ENCODE data around the gene YWHAQ. TPM values are rescaled to one million over a fixed set of nuclear protein-coding genes. Genes with fewer than 3 reads are reported as not detected.

YWHAQ gene
- total and polyA plus RNA-seq, 9 of the 15 experiments (the other 6 are each of a cell fraction or from before 2014, with no cell fraction given) = 63.1 to 359 (median 203) TPM

GRCh38 chr2:9673914-9674481 lies 43.2 kb upstream of the YWHAQ start:
- under 1% methylated on average over 6 of the region's 6 CpGs for WGBS (ENCODE audit: insufficient coverage, low coverage, missing lambda C conversion rate)
- Histone ChIP-seq H3K36me3 (ENCODE audit: control insufficient read depth, insufficient read depth, low read length) (no peaks in the 10 kb centered on the region), H3K9me1 (ENCODE audit: control insufficient read depth, insufficient read depth, low read length) (no peaks in the 10 kb centered on the region), H3K79me2 (ENCODE audit: control insufficient read depth, insufficient read depth, low read length) (no peaks in the 10 kb centered on the region), H3K27ac (ENCODE audit: extremely low read depth, low read depth, low read length) (no peak overlapping the region; the same call in 2 of the 3 replicates), H3K27me3 (ENCODE audit: control insufficient read depth in 2 of 2, insufficient read depth in 2 of 2, low read length in 2 of 2) (no peaks in the 10 kb centered on the region), H2AFZ (ENCODE audit: low read depth, low read length) (0 out of 2 replicates have a peak overlapping the region, but pooled peaks have one; percentile 14), H3K4me2 (ENCODE audit: insufficient read depth, low read length) (peak overlapping the region; percentile 59), H3K4me3 (no peak overlapping the region), H3K9me3 (replicated peaks; ENCODE audit: control insufficient read depth, insufficient read depth, low read depth, low read length) (no peaks in the 10 kb centered on the region), H3K9ac (ENCODE audit: insufficient read depth in 1 of 2, low read depth in 2 of 2, low read length in 2 of 2) (no peak overlapping the region), H3K4me1 (replicated peaks in 1 of 2; ENCODE audit: control insufficient read depth in 2 of 2, insufficient read depth in 2 of 2, low read length in 2 of 2) (peaks cover 0 to 14% of the 10 kb centered on the region in 2 experiments; a peak in 3 of 5 replicates), H4K20me1 (replicated peaks; ENCODE audit: control insufficient read depth, insufficient read depth, low read length) (no peaks in the 10 kb centered on the region)
- BruUV-seq (replicated peaks) = no TSS peak
- ChIA-PET CTCF (ENCODE audit: low intra/inter-chr PET ratio) (no interaction called here), POLR2A (interaction anchor here (0.6 to 1.4 kb wide), 5 partner anchors 11 to 1042 kb away, joined by 3 to 5 read pairs (median 3); partner anchors contain the start of gene YWHAQ)
- FAIRE-seq (peak; percentile 86), ATAC-seq (peak; percentile 91), DNase-seq (ENCODE audit: extremely low read depth in 1 of 4, low spot score in 3 of 4) (peak; percentile 43 to 85 (median 65))
- intact Hi-C loops (cut with micrococcal nuclease) = no loop called here
- in situ Hi-C loops (cut with MboI) = no loop called here
- TF ChIP-seq NFRKB (IDR thresholded peaks at IDR 0.05; ENCODE audit: low read depth) (no peak), ZNF316 (IDR thresholded peaks at IDR 0.05) (peak; percentile 92), TAF1 (IDR thresholded peaks at IDR 0.05; ENCODE audit: control insufficient read depth, extremely low read depth, insufficient read depth, low read length, severe bottlenecking) (peak; percentile 42), ZNF274 (IDR thresholded peaks at IDR 0.05; ENCODE audit: borderline replicate concordance, low read depth, low read length) (no peak), TRIM25 (IDR thresholded peaks at IDR 0.05; ENCODE audit: borderline replicate concordance) (no peak), NCOA6 (IDR thresholded peaks at IDR 0.05) (no peak), MXD1 (CRISPR knock-in tag; IDR thresholded peaks at IDR 0.05; ENCODE audit: borderline replicate concordance, poor library complexity, severe bottlenecking) (no peak), ZBTB1 (CRISPR knock-in tag; IDR thresholded peaks at IDR 0.05; ENCODE audit: borderline replicate concordance, low read depth) (no peak), ATF6 (CRISPR knock-in tag; IDR thresholded peaks at IDR 0.05) (no peak), FOSL1 (tag; conservative IDR thresholded peaks at IDR 0.05) (peak; percentile 34; the same call in 1 of the 2 replicates), MAX (CRISPR knock-in tag; IDR thresholded peaks at IDR 0.05) (no peak), CC2D1A (IDR thresholded peaks at IDR 0.05) (peak; percentile 58; the same call in 1 of the 2 replicates), HMG20B (CRISPR knock-in tag; IDR thresholded peaks at IDR 0.05) (no peak), C11orf30 (IDR thresholded peaks at IDR 0.05; ENCODE audit: low read depth) (peak; percentile 73; the same call in 1 of the 2 replicates), STAT5A (IDR thresholded peaks at IDR 0.05; ENCODE audit: borderline replicate concordance, low read length) (peak; percentile 77), CGGBP1 (CRISPR knock-in tag; IDR thresholded peaks at IDR 0.05) (no peak), MBD2 (IDR thresholded peaks at IDR 0.05; ENCODE audit: borderline replicate concordance, low read depth) (no peak), EP300 (IDR thresholded peaks at IDR 0.05; ENCODE audit: low read length) (peak; percentile 80), SOX6 (IDR thresholded peaks at IDR 0.05) (peak; percentile 89)

All from K562 (cell line).